ENCODE data around the gene S100A14.

S100A14 gene

DNA sequence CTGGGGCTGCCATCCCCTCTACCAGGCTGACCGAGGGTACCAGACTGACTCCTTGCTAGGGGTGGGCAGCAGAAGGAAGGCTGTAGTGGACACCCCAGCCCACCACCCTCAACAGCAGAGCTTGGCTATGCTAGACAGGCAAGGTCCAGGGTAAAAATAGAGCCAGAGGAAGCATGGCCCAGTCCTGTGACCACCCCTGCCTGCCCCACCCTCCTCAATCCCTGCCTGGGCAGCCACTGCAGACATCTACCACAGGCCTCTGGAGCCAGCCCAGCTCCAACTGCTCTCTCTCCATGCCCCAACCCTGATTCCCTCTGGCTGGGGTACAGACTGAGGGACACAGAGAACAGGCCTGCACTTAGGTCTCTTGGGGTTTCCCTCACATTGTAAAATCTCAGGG lies 13.8 kb upstream of the S100A14 start:
- H2BK5ac ChIP-seq (ENCODE audit: low read depth, low read length, poor library complexity): no peak overlapping the region
- H4K91ac ChIP-seq (ENCODE audit: low read depth, low read length): peak overlapping the region; percentile 45
- H3K9me3 ChIP-seq (ENCODE audit: insufficient read depth, low read depth, low read length): peaks cover 4% of the 10 kb centered on the region
- WGBS (ENCODE audit: extremely low coverage, insufficient coverage, insufficient read length): no CpG with 5 or more reads among the region's 1 CpG
- H3K14ac ChIP-seq (ENCODE audit: low read length): no peak overlapping the region
- no peak overlapping the region for H3K23ac ChIP-seq (ENCODE audit: low read length)
- H3K4me2 ChIP-seq (ENCODE audit: low read length): no peak overlapping the region
- H2AK5ac ChIP-seq (ENCODE audit: low read length): peak overlapping the region; percentile 60
- H3K27me3 ChIP-seq (ENCODE audit: insufficient read depth, low read length): no peaks in the 10 kb centered on the region
- H3K18ac ChIP-seq (ENCODE audit: low read length): no peak overlapping the region
- peaks cover 3 to 7% of the 10 kb centered on the region in 2 experiments for H3K36me3 ChIP-seq (ENCODE audit: control insufficient read depth in 1 of 2, insufficient read depth in 2 of 2, low read length in 2 of 2)
- no peak overlapping the region for H4K12ac ChIP-seq (ENCODE audit: low read depth, low read length)
- peaks cover 15% of the 10 kb centered on the region for H3K79me2 ChIP-seq (ENCODE audit: control insufficient read depth, insufficient read depth, low read length, poor library complexity)
- H3K4me3 ChIP-seq (ENCODE audit: low read depth, low read length): peak overlapping the region; percentile 16
- no peak overlapping the region for H4K8ac ChIP-seq (ENCODE audit: low read depth, low read length)
- peaks cover 23% of the 10 kb centered on the region for H3K79me1 ChIP-seq (ENCODE audit: low read length)
- no peak for DNase-seq
- H3K4ac ChIP-seq (ENCODE audit: low read depth, low read length): no peak overlapping the region
- H3K27ac ChIP-seq (ENCODE audit: low read depth, low read length): no peak overlapping the region
- H2BK12ac ChIP-seq (ENCODE audit: low read length): peak overlapping the region; percentile 9
- H3K9ac ChIP-seq (ENCODE audit: low read length): no peak overlapping the region
- no peak overlapping the region for H2BK120ac ChIP-seq (ENCODE audit: insufficient read depth, low read length, poor library complexity)
- H2AFZ ChIP-seq (ENCODE audit: insufficient read depth, low read length, poor library complexity): no peak overlapping the region
- H3K4me1 ChIP-seq (ENCODE audit: control insufficient read depth in 1 of 2, insufficient read depth in 2 of 2, low read length in 2 of 2): peaks cover 24 to 25% of the 10 kb centered on the region in 2 experiments

DNA sequence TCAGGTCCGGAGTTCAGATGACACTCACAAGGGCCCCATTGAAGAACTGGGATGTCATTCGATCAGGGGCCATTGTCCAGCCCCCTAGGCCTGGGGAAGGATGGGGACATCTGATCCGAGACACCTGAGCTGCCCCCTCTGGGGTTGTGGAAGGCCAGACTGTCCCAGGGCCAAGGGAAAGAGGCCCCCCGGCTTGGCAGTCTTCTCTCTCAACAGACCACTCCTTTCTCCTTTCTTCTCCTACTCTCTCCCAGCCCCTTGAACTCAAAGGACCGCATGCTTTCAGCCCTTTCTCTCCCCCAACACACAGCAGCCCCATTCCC lies 13.2 kb upstream of the S100A14 start:
- Histone ChIP-seq H3K79me2 (ENCODE audit: control insufficient read depth, insufficient read depth, low read length, poor library complexity) (peaks cover 14% of the 10 kb centered on the region), H3K27ac (ENCODE audit: low read depth, low read length) (no peak overlapping the region), H3K14ac (ENCODE audit: low read length) (no peak overlapping the region), H3K23ac (ENCODE audit: low read length) (no peak overlapping the region), H3K27me3 (ENCODE audit: insufficient read depth, low read length) (no peaks in the 10 kb centered on the region), H4K91ac (ENCODE audit: low read depth, low read length) (peak overlapping the region; percentile 11), H4K8ac (ENCODE audit: low read depth, low read length) (no peak overlapping the region), H4K12ac (ENCODE audit: low read depth, low read length) (no peak overlapping the region), H3K4me2 (ENCODE audit: low read length) (no peak overlapping the region), H2BK5ac (ENCODE audit: low read depth, low read length, poor library complexity) (no peak overlapping the region), H3K36me3 (ENCODE audit: control insufficient read depth in 1 of 2, insufficient read depth in 2 of 2, low read length in 2 of 2) (peaks cover 3 to 9% of the 10 kb centered on the region in 2 experiments), H3K9ac (ENCODE audit: low read length) (no peak overlapping the region), H3K4ac (ENCODE audit: low read depth, low read length) (no peak overlapping the region), H2BK120ac (ENCODE audit: insufficient read depth, low read length, poor library complexity) (no peak overlapping the region), H2AK5ac (ENCODE audit: low read length) (peak overlapping the region; percentile 49), H3K18ac (ENCODE audit: low read length) (no peak overlapping the region), H3K4me1 (ENCODE audit: control insufficient read depth in 1 of 2, insufficient read depth in 2 of 2, low read length in 2 of 2) (peaks cover 25 to 27% of the 10 kb centered on the region in 2 experiments), H3K79me1 (ENCODE audit: low read length) (peaks cover 23% of the 10 kb centered on the region), H3K9me3 (ENCODE audit: insufficient read depth, low read depth, low read length) (peaks cover 4% of the 10 kb centered on the region), H3K4me3 (ENCODE audit: low read depth, low read length) (no peak overlapping the region), H2AFZ (ENCODE audit: insufficient read depth, low read length, poor library complexity) (no peak overlapping the region), H2BK12ac (ENCODE audit: low read length) (no peak overlapping the region)
- no peak for DNase-seq
- no CpG with 5 or more reads among the region's 5 CpGs for WGBS (ENCODE audit: extremely low coverage, insufficient coverage, insufficient read length)

DNA sequence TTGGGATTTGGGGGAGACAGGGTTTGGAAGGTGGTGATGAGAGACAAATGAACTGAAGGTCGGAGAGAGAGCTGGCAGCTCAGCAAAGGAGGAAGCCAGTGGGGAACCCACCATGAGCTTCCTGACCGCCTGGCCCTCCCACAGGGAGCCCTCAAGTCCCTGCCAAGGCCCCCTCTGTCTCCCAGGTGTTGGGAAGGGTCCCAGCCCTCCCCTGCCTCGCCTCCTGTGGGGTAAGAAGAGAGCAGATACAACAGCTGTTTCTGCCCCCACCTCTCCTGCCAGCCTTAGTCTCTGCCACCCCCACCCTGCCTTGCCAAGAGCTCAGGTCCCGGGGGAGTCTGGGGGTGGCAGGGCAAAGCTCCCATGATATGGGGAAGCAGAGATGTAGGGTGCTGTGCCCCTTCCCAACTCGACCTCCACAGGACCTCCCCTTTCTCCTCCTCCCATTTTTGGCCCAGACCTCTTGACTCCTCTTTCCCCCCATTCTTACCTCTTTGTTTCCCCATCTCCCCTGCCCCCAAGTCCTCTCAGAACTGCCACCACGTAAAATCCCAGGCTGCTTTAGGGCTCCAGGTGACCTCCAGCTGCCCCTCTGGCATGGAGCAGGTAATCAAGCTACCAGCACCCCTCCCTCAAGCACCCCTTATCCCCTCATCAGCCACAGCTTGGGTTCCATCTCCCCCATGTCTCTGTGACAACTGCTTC lies 12.7 kb upstream of the S100A14 start:
- WGBS (ENCODE audit: extremely low coverage, insufficient coverage, insufficient read length): no CpG with 5 or more reads among the region's 6 CpGs
- peaks cover 19% of the 10 kb centered on the region for H3K79me1 ChIP-seq (ENCODE audit: low read length)
- no peak overlapping the region for H4K8ac ChIP-seq (ENCODE audit: low read depth, low read length)
- peak overlapping the region; percentile 62 for H4K91ac ChIP-seq (ENCODE audit: low read depth, low read length)
- peak overlapping the region; percentile 43 for H2BK12ac ChIP-seq (ENCODE audit: low read length)
- H3K4me1 ChIP-seq (ENCODE audit: control insufficient read depth in 1 of 2, insufficient read depth in 2 of 2, low read length in 2 of 2): peaks cover 25 to 27% of the 10 kb centered on the region in 2 experiments
- peaks cover 4% of the 10 kb centered on the region for H3K9me3 ChIP-seq (ENCODE audit: insufficient read depth, low read depth, low read length)
- DNase-seq: no peak
- no peak overlapping the region for H3K4ac ChIP-seq (ENCODE audit: low read depth, low read length)
- H2BK5ac ChIP-seq (ENCODE audit: low read depth, low read length, poor library complexity): no peak overlapping the region
- no peak overlapping the region for H3K18ac ChIP-seq (ENCODE audit: low read length)
- no peak overlapping the region for H3K9ac ChIP-seq (ENCODE audit: low read length)
- H3K4me2 ChIP-seq (ENCODE audit: low read length): no peak overlapping the region
- H3K14ac ChIP-seq (ENCODE audit: low read length): no peak overlapping the region
- H2AFZ ChIP-seq (ENCODE audit: insufficient read depth, low read length, poor library complexity): no peak overlapping the region
- peak overlapping the region; percentile 4 for H2BK120ac ChIP-seq (ENCODE audit: insufficient read depth, low read length, poor library complexity)
- no peak overlapping the region for H3K4me3 ChIP-seq (ENCODE audit: low read depth, low read length)
- no peak overlapping the region for H3K27ac ChIP-seq (ENCODE audit: low read depth, low read length)
- H3K79me2 ChIP-seq (ENCODE audit: control insufficient read depth, insufficient read depth, low read length, poor library complexity): peaks cover 11% of the 10 kb centered on the region
- H4K12ac ChIP-seq (ENCODE audit: low read depth, low read length): no peak overlapping the region
- H3K36me3 ChIP-seq (ENCODE audit: control insufficient read depth in 1 of 2, insufficient read depth in 2 of 2, low read length in 2 of 2): peaks cover 3 to 11% of the 10 kb centered on the region in 2 experiments
- no peak overlapping the region for H3K23ac ChIP-seq (ENCODE audit: low read length)
- peak overlapping the region; percentile 49 for H2AK5ac ChIP-seq (ENCODE audit: low read length)
- no peaks in the 10 kb centered on the region for H3K27me3 ChIP-seq (ENCODE audit: insufficient read depth, low read length)

DNA sequence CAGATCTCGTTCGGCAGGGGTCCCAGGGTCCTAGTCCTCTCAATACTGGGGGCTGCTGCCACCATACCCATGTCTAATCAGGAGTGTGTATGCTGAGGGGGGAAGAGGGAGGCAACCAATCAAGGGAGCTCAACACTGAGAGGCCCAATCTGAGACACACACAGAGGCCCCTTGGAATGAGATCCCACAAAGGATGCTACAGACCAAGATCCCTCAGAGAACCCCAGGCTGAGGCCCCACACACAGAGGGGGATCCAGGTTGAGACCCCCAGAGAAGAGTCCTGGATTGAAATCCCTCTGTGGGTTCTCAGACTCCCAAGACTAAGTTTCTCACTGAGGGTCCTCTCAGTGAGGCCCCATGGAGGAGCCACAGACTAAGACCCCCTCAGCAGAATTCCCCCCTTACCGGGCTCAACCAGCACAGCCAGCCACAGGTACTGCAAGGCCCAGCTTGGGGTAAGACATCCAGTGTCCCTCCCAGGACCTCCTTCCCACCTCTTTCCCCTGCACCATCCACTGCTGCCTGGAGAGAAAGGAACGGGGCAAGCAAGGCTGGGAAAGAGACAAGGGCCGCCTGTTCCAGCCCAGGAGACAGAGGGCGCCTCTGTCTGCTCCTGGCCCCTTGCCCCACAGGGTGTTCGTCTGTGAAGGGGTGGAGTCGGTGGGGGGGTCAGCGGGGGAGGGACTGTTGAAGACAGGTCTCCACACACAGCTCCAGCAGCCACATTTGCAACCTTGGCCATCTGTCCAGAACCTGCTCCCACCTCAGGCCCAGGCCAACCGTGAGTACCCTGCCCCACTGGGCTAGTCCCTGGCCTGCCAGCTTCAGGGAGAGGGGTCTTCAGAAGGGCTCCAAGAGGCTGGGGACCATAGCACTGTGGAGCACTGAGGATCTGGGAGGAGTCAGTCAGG lies 11.8 kb upstream of the S100A14 start, which contains the start of gene S100A1:
S100A1 (plus strand) TSS at position 720 of the 912 bp plus-strand sequence. CDS start 2,088 bp downstream, outside the sequence.
- H3K4me3 ChIP-seq (ENCODE audit: low read depth, low read length): peak within 1 kb of the TSS; percentile 69
- peaks cover 11% of the 10 kb centered on the region for H3K79me2 ChIP-seq (ENCODE audit: control insufficient read depth, insufficient read depth, low read length, poor library complexity)
- H3K4me2 ChIP-seq (ENCODE audit: low read length): peak within 1 kb of the TSS; percentile 76
- H3K27me3 ChIP-seq (ENCODE audit: insufficient read depth, low read length): no peaks in the 10 kb centered on the region
- peak within 1 kb of the TSS; percentile 73 for H4K8ac ChIP-seq (ENCODE audit: low read depth, low read length)
- peak within 1 kb of the TSS; percentile 49 for H2AK5ac ChIP-seq (ENCODE audit: low read length)
- peak within 1 kb of the TSS; percentile 28 for H3K18ac ChIP-seq (ENCODE audit: low read length)
- H2BK5ac ChIP-seq (ENCODE audit: low read depth, low read length, poor library complexity): peak within 1 kb of the TSS; percentile 93
- H3K23ac ChIP-seq (ENCODE audit: low read length): no peak within 1 kb of the TSS
- H2BK120ac ChIP-seq (ENCODE audit: insufficient read depth, low read length, poor library complexity): peak within 1 kb of the TSS; percentile 94
- H4K12ac ChIP-seq (ENCODE audit: low read depth, low read length): peak within 1 kb of the TSS; percentile 66
- no peak within 1 kb of the TSS for H3K4ac ChIP-seq (ENCODE audit: low read depth, low read length)
- peak within 1 kb of the TSS; percentile 20 for H2AFZ ChIP-seq (ENCODE audit: insufficient read depth, low read length, poor library complexity)
- H3K9ac ChIP-seq (ENCODE audit: low read length): no peak within 1 kb of the TSS
- WGBS (ENCODE audit: extremely low coverage, insufficient coverage, insufficient read length): no CpG with 5 or more reads among the region's 10 CpGs
- peak within 1 kb of the TSS; percentile 17 for H3K14ac ChIP-seq (ENCODE audit: low read length)
- no peaks in the 10 kb centered on the region for H3K9me3 ChIP-seq (ENCODE audit: insufficient read depth, low read depth, low read length)
- peak within 1 kb of the TSS; percentile 46 for H2BK12ac ChIP-seq (ENCODE audit: low read length)
- H4K91ac ChIP-seq (ENCODE audit: low read depth, low read length): peak within 1 kb of the TSS; percentile 92
- no peak for DNase-seq
- peaks cover 19% of the 10 kb centered on the region for H3K79me1 ChIP-seq (ENCODE audit: low read length)
- H3K4me1 ChIP-seq (ENCODE audit: control insufficient read depth in 1 of 2, insufficient read depth in 2 of 2, low read length in 2 of 2): peaks cover 25 to 27% of the 10 kb centered on the region in 2 experiments
- peak within 1 kb of the TSS; percentile 94 for H3K27ac ChIP-seq (ENCODE audit: low read depth, low read length)
- H3K36me3 ChIP-seq (ENCODE audit: control insufficient read depth in 1 of 2, insufficient read depth in 2 of 2, low read length in 2 of 2): peaks cover 5 to 14% of the 10 kb centered on the region in 2 experiments
